Measurements from ENCODE around the gene RHOT2. TPM values are rescaled to one million over a fixed set of nuclear protein-coding genes. Genes with fewer than 3 reads are reported as not detected.
A peak's percentile ranks its signal among the peaks of the same experiment; 100 is the strongest.

RHOT2 gene
- total and polyA plus RNA-seq, 9 of the 15 experiments (the other 6 are each of a cell fraction or from before 2014, with no cell fraction given): 5.0 to 373 (median 112) TPM

DNA sequence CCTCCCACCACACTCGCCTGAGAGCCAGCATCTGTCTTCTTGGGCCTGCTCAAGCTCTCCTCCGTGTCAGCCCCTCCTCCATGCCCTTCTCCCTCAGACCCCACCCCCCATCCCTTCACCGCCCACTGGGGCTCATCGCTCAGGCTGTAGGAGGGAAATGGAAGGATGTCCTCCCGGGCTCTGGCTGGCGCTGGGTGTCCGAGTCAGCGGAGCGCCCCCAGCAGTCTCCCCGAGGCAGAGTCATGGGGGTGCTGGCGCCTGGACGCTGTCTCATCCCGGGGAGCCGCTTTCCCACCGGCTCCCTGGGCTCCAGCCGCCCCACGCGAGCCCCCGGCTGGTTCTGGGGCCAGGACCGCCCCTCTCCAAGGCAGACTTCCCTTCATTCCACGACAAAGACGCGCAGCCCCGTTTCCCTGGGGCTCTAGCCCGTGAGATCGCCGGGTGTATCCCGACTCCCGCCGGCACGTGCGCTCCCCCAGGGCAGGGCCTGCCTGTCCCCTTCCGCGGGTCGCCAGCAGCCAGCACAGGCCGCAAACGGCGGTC, 52.6 kb downstream of the RHOT2 start (continued):
- TF ChIP-seq SP1 (CRISPR knock-in tag; IDR thresholded peaks at IDR 0.05) (peak; percentile 61; the same call in 1 of the 2 replicates), ATF1 (CRISPR knock-in tag; IDR thresholded peaks at IDR 0.05) (no peak), ATF1 (tag; IDR thresholded peaks at IDR 0.05) (no peak), ZNF212 (CRISPR knock-in tag; IDR thresholded peaks at IDR 0.05) (no peak), ZNF717 (CRISPR knock-in tag; IDR thresholded peaks at IDR 0.05) (no peak), PYGO2 (tag; IDR thresholded peaks at IDR 0.05) (no peak), CHD4 (IDR thresholded peaks at IDR 0.05; ENCODE audit: insufficient read depth, insufficient replicate concordance, low read depth, low read length, poor library complexity, severe bottlenecking) (no peak), ELF1 (tag; IDR thresholded peaks at IDR 0.05) (no peak), ZNF347 (CRISPR knock-in tag; IDR thresholded peaks at IDR 0.05; ENCODE audit: low read depth) (no peak), ZNF143 (CRISPR knock-in tag; IDR thresholded peaks at IDR 0.05) (no peak), CC2D1A (IDR thresholded peaks at IDR 0.05) (no peak), ZKSCAN3 (CRISPR knock-in tag; IDR thresholded peaks at IDR 0.05) (no peak), CBX2 (IDR thresholded peaks at IDR 0.05; ENCODE audit: insufficient read depth, low read length, poor library complexity, severe bottlenecking) (no peak), L3MBTL2 (IDR thresholded peaks at IDR 0.05) (no peak)
- TF ChIP-seq, protein P1, sequence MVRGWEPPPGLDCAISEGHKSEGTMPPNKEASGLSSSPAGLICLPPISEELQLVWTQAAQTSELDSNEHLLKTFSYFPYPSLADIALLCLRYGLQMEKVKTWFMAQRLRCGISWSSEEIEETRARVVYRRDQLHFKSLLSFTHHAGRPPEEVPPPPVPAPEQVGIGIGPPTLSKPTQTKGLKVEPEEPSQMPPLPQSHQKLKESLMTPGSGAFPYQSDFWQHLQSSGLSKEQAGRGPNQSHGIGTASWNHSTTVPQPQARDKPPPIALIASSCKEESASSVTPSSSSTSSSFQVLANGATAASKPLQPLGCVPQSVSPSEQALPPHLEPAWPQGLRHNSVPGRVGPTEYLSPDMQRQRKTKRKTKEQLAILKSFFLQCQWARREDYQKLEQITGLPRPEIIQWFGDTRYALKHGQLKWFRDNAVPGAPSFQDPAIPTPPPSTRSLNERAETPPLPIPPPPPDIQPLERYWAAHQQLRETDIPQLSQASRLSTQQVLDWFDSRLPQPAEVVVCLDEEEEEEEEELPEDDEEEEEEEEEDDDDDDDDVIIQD (CRISPR knock-in tag; IDR thresholded peaks at IDR 0.05): no peak
- TF ChIP-seq, protein P2, sequence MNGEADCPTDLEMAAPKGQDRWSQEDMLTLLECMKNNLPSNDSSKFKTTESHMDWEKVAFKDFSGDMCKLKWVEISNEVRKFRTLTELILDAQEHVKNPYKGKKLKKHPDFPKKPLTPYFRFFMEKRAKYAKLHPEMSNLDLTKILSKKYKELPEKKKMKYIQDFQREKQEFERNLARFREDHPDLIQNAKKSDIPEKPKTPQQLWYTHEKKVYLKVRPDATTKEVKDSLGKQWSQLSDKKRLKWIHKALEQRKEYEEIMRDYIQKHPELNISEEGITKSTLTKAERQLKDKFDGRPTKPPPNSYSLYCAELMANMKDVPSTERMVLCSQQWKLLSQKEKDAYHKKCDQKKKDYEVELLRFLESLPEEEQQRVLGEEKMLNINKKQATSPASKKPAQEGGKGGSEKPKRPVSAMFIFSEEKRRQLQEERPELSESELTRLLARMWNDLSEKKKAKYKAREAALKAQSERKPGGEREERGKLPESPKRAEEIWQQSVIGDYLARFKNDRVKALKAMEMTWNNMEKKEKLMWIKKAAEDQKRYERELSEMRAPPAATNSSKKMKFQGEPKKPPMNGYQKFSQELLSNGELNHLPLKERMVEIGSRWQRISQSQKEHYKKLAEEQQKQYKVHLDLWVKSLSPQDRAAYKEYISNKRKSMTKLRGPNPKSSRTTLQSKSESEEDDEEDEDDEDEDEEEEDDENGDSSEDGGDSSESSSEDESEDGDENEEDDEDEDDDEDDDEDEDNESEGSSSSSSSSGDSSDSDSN (IDR thresholded peaks at IDR 0.05; ENCODE audit: borderline replicate concordance in 1 of 2, low read depth in 2 of 2, low read length in 2 of 2): 0 out of 4 replicates have a peak, but pooled peaks of 1 of the 2 experiments have one; percentile 20
- TF ChIP-seq, protein P3, sequence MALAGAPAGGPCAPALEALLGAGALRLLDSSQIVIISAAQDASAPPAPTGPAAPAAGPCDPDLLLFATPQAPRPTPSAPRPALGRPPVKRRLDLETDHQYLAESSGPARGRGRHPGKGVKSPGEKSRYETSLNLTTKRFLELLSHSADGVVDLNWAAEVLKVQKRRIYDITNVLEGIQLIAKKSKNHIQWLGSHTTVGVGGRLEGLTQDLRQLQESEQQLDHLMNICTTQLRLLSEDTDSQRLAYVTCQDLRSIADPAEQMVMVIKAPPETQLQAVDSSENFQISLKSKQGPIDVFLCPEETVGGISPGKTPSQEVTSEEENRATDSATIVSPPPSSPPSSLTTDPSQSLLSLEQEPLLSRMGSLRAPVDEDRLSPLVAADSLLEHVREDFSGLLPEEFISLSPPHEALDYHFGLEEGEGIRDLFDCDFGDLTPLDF (CRISPR knock-in tag; IDR thresholded peaks at IDR 0.05): no peak
- TF ChIP-seq, protein P4, sequence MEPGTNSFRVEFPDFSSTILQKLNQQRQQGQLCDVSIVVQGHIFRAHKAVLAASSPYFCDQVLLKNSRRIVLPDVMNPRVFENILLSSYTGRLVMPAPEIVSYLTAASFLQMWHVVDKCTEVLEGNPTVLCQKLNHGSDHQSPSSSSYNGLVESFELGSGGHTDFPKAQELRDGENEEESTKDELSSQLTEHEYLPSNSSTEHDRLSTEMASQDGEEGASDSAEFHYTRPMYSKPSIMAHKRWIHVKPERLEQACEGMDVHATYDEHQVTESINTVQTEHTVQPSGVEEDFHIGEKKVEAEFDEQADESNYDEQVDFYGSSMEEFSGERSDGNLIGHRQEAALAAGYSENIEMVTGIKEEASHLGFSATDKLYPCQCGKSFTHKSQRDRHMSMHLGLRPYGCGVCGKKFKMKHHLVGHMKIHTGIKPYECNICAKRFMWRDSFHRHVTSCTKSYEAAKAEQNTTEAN (CRISPR knock-in tag; IDR thresholded peaks at IDR 0.05): no peak

Measured in K562 (cell line).